Iris pigment epithelial cell (primary cell): ENCODE data around the gene ZNF518B.

Experiments used
- DNase-seq: peaks from one replicate; pipeline ENCODE4 v3.0.0-alpha.2; 2011; ENCODE audit warnings: low read depth

The ZNF518B gene

GRCh38 chr4:10457255-10457801 is at the start of gene ZNF518B:
Gene ZNF518B (minus strand): TSS chr4:10457426. CDS start chr4:10446328, 11,098 bp downstream.
- peak; percentile 61 for DNase-seq

GRCh38 chr4:10506077-10506476 is 48.9 kb upstream of the ZNF518B start:
- DNase-seq, result no peak

- no peak for DNase-seq
Observed at GRCh38 chr4:10504570-10505179, 47.4 kb upstream of the ZNF518B start.

- no peak for DNase-seq
Observed at GRCh38 chr4:10502717-10503116, 45.5 kb upstream of the ZNF518B start.

- DNase-seq, result no peak
Observed at GRCh38 chr4:10500776-10501175, 43.5 kb upstream of the ZNF518B start.

GRCh38 chr4:10496200-10496599 is 39.0 kb upstream of the ZNF518B start:
- DNase-seq, result no peak

GRCh38 chr4:10495651-10496050 is 38.4 kb upstream of the ZNF518B start:
- no peak for DNase-seq

- DNase-seq, result no peak
Observed at GRCh38 chr4:10492464-10492863, 35.2 kb upstream of the ZNF518B start.

GRCh38 chr4:10491401-10491800 is 34.2 kb upstream of the ZNF518B start:
- no peak for DNase-seq

GRCh38 chr4:10490996-10491395 is 33.8 kb upstream of the ZNF518B start:
- no peak for DNase-seq

GRCh38 chr4:10482913-10483312 is 25.7 kb upstream of the ZNF518B start:
- no peak for DNase-seq

- DNase-seq, result no peak
Observed at GRCh38 chr4:10480616-10481015, 23.4 kb upstream of the ZNF518B start.

GRCh38 chr4:10478621-10479020 is 21.4 kb upstream of the ZNF518B start:
- no peak for DNase-seq

- no peak for DNase-seq
Observed at GRCh38 chr4:10470505-10470904, 13.3 kb upstream of the ZNF518B start.

- peak; percentile 45 for DNase-seq
Observed at GRCh38 chr4:10466161-10466560, 8.9 kb upstream of the ZNF518B start.

- no peak for DNase-seq
Observed at GRCh38 chr4:10462876-10463275, 5.7 kb upstream of the ZNF518B start.

GRCh38 chr4:10461850-10462400 is 4.7 kb upstream of the ZNF518B start:
- DNase-seq, result no peak

GRCh38 chr4:10461091-10461849 is 4.0 kb upstream of the ZNF518B start:
- DNase-seq, result peak; percentile 67

GRCh38 chr4:10460313-10461047 is 3.3 kb upstream of the ZNF518B start:
- no peak for DNase-seq

- DNase-seq, result no peak
Observed at GRCh38 chr4:10459305-10459704, 2.1 kb upstream of the ZNF518B start.

- DNase-seq, result no peak
Observed at GRCh38 chr4:10458177-10458576, 951 bp upstream of the ZNF518B start.

GRCh38 chr4:10456595-10457254 is 501 bp downstream of the ZNF518B start:
- peak; percentile 70 for DNase-seq
